Measurements from ENCODE around the gene C4orf50. TPM values are rescaled to one million over a fixed set of nuclear protein-coding genes. Genes with fewer than 3 reads are reported as not detected.

C4orf50 gene
- total RNA-seq, 1 experiment from 2014 or later = not detected

- Histone ChIP-seq H3K27me3 (0 out of 2 replicates have a peak, but pooled peaks cover 5% of the 10 kb centered on the region), H3K4me3 (no peak overlapping the region), H3K4me1 (no peaks in the 10 kb centered on the region), H3K9me3 (replicated peaks) (no peaks in the 10 kb centered on the region; the same call in 1 of the 2 replicates), H3K36me3 (no peaks in the 10 kb centered on the region), H3K27ac (no peak overlapping the region)
- no peak for DNase-seq
Measured at GRCh38 chr4:5984843-5985242, 33.4 kb downstream of the C4orf50 start.

- Histone ChIP-seq H3K36me3 (no peaks in the 10 kb centered on the region), H3K4me3 (no peak overlapping the region), H3K4me1 (no peaks in the 10 kb centered on the region), H3K27me3 (no peaks in the 10 kb centered on the region; the same call in 1 of the 2 replicates), H3K27ac (no peak overlapping the region), H3K9me3 (replicated peaks) (no peaks in the 10 kb centered on the region; the same call in 1 of the 2 replicates)
- no peak for DNase-seq
Measured at GRCh38 chr4:5982156-5982973, 35.9 kb downstream of the C4orf50 start.

DNA sequence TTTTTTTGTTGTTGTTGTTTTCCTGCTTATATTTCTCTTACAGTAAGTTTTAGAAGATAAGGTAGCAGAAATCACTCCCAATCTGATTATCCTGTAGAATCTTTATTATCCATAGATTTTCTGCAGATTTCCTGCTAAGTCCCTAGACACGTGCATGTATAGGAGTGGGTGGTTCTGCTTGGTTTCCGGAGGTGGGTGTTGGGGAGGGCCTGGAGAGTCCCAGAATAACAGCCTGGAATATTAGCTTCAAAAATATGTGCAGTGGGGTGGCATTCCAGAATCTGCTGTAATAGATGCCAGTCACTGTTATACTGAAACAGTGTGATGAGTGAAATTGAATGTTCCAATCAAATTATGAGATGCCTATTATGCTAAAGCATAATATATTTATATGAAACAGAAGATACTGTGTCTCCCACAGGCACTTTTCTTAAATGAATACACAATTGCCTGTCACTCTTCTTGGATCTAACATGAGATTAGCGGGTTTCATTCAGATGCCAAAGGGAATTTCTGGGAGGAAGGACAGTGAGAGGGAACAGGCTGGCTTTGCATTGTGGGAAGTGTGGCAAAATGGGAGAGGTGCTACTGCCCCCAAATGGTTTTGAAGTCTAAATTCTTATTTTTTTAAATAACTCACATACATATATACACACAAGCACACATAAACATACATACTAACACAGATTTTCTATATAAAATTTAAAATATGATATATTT lies 37.6 kb downstream of the C4orf50 start:
- Histone ChIP-seq H3K4me1 (no peaks in the 10 kb centered on the region), H3K36me3 (no peaks in the 10 kb centered on the region), H3K9me3 (replicated peaks) (no peaks in the 10 kb centered on the region), H3K4me3 (no peak overlapping the region), H3K27ac (no peak overlapping the region), H3K27me3 (no peaks in the 10 kb centered on the region; the same call in 1 of the 2 replicates)
- DNase-seq = peak in 1 of 2 experiments; percentile 34

DNA sequence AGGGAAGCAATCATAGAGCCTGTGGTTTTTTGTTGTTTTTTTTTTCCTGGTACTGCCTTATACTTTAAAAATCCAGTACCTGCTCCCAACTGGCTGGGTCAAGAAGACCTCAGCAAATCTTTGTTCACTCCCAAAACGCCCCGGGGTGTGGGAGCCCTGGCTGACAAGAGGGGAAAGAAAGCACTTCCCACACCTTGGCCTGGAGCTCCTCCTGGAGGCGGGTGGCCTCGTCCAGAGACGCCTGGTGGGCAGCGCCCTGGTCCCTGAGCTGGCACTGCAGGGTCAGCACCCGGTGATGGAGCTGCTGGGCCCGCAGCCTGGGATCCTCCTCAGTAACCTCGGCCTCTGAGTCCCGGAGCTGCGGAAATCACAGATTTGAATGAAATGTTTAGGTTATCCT lies 38.2 kb downstream of the C4orf50 start:
- DNase-seq = peak; percentile 71 to 74
- H3K4me3 ChIP-seq = no peak overlapping the region

DNA sequence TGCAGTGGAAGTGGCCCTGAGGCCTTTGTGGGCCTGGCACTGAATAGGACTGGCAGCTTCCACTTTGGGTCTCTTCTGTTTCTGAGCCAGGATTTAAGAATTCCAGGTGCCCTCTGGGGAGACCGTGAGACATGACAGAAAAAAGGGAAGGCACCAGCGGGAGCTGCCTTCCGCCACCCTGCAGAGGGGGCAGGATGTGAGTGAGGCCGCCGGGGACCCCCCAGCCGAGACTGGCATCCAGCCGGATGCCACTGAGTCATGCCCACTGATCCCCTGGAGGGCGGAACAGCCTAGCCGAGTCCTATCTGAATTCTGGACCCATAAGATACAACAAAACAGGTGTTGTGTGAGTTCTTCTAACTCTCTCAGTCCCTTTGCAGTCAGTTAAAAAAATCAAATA lies 41.3 kb downstream of the C4orf50 start:
- H3K36me3 ChIP-seq = no peaks in the 10 kb centered on the region
- H3K4me1 ChIP-seq = no peaks in the 10 kb centered on the region
- H3K4me3 ChIP-seq = no peak overlapping the region
- no peak for DNase-seq
- no peaks in the 10 kb centered on the region; the same call in 1 of the 2 replicates for H3K27me3 ChIP-seq
- H3K27ac ChIP-seq = no peak overlapping the region
- H3K9me3 ChIP-seq (replicated peaks) = no peaks in the 10 kb centered on the region

More for the DNA sequence above, 38.2 kb downstream of the C4orf50 start:
- H3K36me3 ChIP-seq = no peaks in the 10 kb centered on the region
- H3K4me1 ChIP-seq = no peaks in the 10 kb centered on the region
- H3K27me3 ChIP-seq = no peaks in the 10 kb centered on the region; the same call in 1 of the 2 replicates
- H3K27ac ChIP-seq = no peak overlapping the region
- no peaks in the 10 kb centered on the region for H3K9me3 ChIP-seq (replicated peaks)

- no peak overlapping the region for H3K27ac ChIP-seq
- H3K27me3 ChIP-seq = no peaks in the 10 kb centered on the region; the same call in 1 of the 2 replicates
- DNase-seq = no peak
- no peak overlapping the region for H3K4me3 ChIP-seq
- no peaks in the 10 kb centered on the region for H3K36me3 ChIP-seq
- H3K9me3 ChIP-seq (replicated peaks) = no peaks in the 10 kb centered on the region
- no peaks in the 10 kb centered on the region for H3K4me1 ChIP-seq
Measured at GRCh38 chr4:5976431-5976830, 41.8 kb downstream of the C4orf50 start.

- no peaks in the 10 kb centered on the region for H3K9me3 ChIP-seq (replicated peaks)
- H3K36me3 ChIP-seq = no peaks in the 10 kb centered on the region
- no peaks in the 10 kb centered on the region for H3K4me1 ChIP-seq
- no peaks in the 10 kb centered on the region; the same call in 1 of the 2 replicates for H3K27me3 ChIP-seq
- DNase-seq = no peak
- H3K4me3 ChIP-seq = no peak overlapping the region
- no peak overlapping the region for H3K27ac ChIP-seq
Measured at GRCh38 chr4:5974321-5974720, 43.9 kb downstream of the C4orf50 start.

DNA sequence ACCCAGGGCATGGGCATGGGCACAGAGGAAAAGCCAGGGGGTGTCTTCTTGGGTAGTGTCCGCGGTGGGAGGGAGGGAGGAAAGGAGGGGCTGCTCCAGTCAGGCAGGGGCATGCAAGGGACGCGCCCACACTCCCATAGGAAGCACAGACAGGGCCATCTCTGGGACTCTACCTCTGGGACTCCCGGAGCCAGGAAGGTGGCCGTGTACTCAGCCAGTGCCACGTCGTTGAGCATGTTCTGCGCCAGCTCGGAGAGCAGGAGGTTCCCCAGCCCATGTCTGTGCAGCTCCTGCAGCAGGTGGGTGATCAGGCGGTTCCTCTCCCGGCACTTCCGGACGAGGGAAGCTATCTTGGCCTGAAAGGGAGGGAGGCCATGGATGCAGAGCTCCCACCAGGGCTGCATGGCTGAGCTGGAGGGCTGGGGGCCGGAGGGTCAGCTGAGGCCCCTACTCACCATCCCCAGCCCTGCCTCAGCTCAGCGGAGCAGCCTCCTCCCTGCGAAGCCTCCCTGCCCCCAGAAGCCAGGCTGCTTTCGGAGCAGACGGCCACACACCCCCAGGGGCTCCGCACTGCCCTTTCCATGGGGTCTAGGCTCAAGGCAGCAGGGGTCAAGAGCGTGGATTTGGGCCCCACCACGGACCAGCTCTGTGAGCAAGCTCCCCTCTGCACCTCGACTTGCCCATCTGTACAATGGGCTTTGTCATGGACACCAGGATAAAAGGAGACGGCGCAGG lies 44.6 kb downstream of the C4orf50 start:
- Histone ChIP-seq H3K36me3 (no peaks in the 10 kb centered on the region), H3K27me3 (no peaks in the 10 kb centered on the region; the same call in 1 of the 2 replicates), H3K9me3 (replicated peaks) (no peaks in the 10 kb centered on the region), H3K4me3 (no peak overlapping the region), H3K4me1 (no peaks in the 10 kb centered on the region), H3K27ac (no peak overlapping the region)
- DNase-seq = no peak

DNA sequence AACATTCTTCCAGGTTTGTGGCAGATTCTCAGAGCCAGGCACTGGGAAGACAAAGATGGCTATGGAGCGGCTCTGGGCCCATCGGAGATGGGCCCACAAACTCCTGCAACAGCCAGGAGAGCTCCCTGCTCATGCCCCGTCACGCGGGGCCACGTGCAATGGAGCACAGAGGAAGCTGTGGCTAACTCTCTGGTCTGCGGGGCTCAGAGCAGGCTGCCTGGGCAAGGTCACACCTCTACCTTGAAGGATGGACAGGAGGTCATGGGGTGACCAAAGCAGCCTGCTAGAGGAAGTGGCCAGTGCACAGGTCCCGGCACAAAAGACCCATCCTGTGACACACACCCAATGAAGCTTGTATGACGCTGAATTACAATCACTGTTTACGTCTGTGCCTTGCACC lies 45.2 kb downstream of the C4orf50 start:
- Histone ChIP-seq H3K4me1 (no peaks in the 10 kb centered on the region), H3K4me3 (no peak overlapping the region), H3K27ac (no peak overlapping the region), H3K27me3 (peaks cover 2% of the 10 kb centered on the region; the same call in 1 of the 2 replicates), H3K36me3 (no peaks in the 10 kb centered on the region), H3K9me3 (replicated peaks) (no peaks in the 10 kb centered on the region)
- no peak for DNase-seq

GRCh38 chr4:5972571-5972970 lies 45.7 kb downstream of the C4orf50 start:
- H3K9me3 ChIP-seq (replicated peaks) = no peaks in the 10 kb centered on the region
- no peaks in the 10 kb centered on the region for H3K4me1 ChIP-seq
- H3K27me3 ChIP-seq = peaks cover 3% of the 10 kb centered on the region; the same call in 1 of the 2 replicates
- H3K27ac ChIP-seq = no peak overlapping the region
- no peaks in the 10 kb centered on the region for H3K36me3 ChIP-seq
- DNase-seq = no peak
- no peak overlapping the region for H3K4me3 ChIP-seq

- Histone ChIP-seq H3K4me3 (no peak overlapping the region), H3K9me3 (replicated peaks) (no peaks in the 10 kb centered on the region), H3K36me3 (no peaks in the 10 kb centered on the region), H3K27me3 (peaks cover 3% of the 10 kb centered on the region; the same call in 1 of the 2 replicates), H3K4me1 (no peaks in the 10 kb centered on the region), H3K27ac (no peak overlapping the region)
- DNase-seq = no peak
Measured at GRCh38 chr4:5971078-5971450, 47.2 kb downstream of the C4orf50 start.

- Histone ChIP-seq H3K36me3 (no peaks in the 10 kb centered on the region), H3K9me3 (replicated peaks) (no peaks in the 10 kb centered on the region), H3K27me3 (peaks cover 3% of the 10 kb centered on the region; the same call in 1 of the 2 replicates), H3K4me1 (no peaks in the 10 kb centered on the region), H3K27ac (no peak overlapping the region), H3K4me3 (no peak overlapping the region)
- no peak for DNase-seq
Measured at GRCh38 chr4:5970381-5971077, 47.7 kb downstream of the C4orf50 start.

- H3K4me3 ChIP-seq = no peak overlapping the region
- peaks cover 3% of the 10 kb centered on the region; the same call in 1 of the 2 replicates for H3K27me3 ChIP-seq
- no peaks in the 10 kb centered on the region for H3K9me3 ChIP-seq (replicated peaks)
- no peak for DNase-seq
- H3K27ac ChIP-seq = no peak overlapping the region
- no peaks in the 10 kb centered on the region for H3K4me1 ChIP-seq
- H3K36me3 ChIP-seq = no peaks in the 10 kb centered on the region
Measured at GRCh38 chr4:5969777-5970176, 48.5 kb downstream of the C4orf50 start.

- Histone ChIP-seq H3K36me3 (no peaks in the 10 kb centered on the region), H3K4me1 (no peaks in the 10 kb centered on the region), H3K27me3 (peaks cover 3% of the 10 kb centered on the region; the same call in 1 of the 2 replicates), H3K4me3 (no peak overlapping the region), H3K27ac (no peak overlapping the region), H3K9me3 (replicated peaks) (no peaks in the 10 kb centered on the region)
- no peak for DNase-seq
Measured at GRCh38 chr4:5969336-5969735, 48.9 kb downstream of the C4orf50 start.
